Measurements from ENCODE around the gene EYS. TPM values are rescaled to one million over a fixed set of nuclear protein-coding genes. Genes with fewer than 3 reads are reported as not detected.

The EYS gene
- total RNA-seq, 4 donors from 2014 or later: under 0.01 TPM; not detected in 3

DNA sequence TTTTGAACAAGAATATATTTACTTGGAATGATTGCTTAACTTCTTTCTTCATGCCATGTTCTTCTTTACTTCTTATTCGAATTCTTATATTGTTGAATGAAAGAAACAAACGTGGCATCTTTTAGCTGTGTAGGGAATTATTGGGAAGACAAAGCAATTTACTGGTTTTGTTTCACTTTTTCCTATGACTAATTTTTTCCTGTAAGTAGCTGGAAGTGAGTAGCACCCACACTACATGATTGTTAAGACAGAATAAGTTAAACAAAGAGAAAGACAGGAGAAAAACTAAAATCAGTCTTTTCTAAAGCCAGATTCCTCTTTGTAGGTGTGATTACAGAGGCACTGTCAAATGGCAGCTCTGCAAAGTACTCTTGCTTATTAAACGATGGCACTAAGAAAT, 593.4 kb downstream of the EYS start:
- Histone ChIP-seq H3K27ac (replicated peaks in 1 of 4) (no peak overlapping the region), H3K36me3 (no peaks in the 10 kb centered on the region), H3K27me3 (no peaks in the 10 kb centered on the region), H3K9me3 (no peaks in the 10 kb centered on the region), H3K4me1 (peaks cover 0 to 5% (median 0%) of the 10 kb centered on the region in 4 donors), H3K4me3 (no peak overlapping the region)
- no peak for DNase-seq (ENCODE audit: extremely low spot score)
- 52% methylated on average over 3 of the region's 3 CpGs for WGBS
- intact Hi-C loops (cut with DNase I): no loop called here
- TF ChIP-seq POLR2AphosphoS5 (IDR thresholded peaks at IDR 0.05): no peak

DNA sequence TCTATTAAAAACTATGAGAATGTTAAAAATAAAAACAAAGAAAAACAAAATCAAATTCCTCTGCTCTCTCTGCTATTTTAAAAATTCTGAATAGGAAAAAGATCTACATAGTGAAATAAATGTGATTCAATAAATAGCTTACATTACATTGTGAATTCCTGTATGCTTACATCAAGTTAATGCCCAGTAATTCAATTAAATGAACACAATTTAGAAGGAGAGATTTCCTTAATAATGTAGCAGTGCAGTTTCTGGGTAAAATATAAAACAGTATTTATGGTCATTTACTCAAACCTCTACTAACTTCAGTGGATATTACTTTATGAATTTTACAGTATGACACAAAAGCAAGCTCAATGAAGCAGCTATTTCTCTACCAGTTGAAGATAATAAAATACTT, 594.6 kb downstream of the EYS start:
- Histone ChIP-seq H3K9me3 (no peaks in the 10 kb centered on the region), H3K27me3 (no peaks in the 10 kb centered on the region), H3K27ac (replicated peaks in 1 of 4) (no peak overlapping the region), H3K4me1 (peaks cover 0 to 5% (median 0%) of the 10 kb centered on the region in 4 donors), H3K4me3 (no peak overlapping the region), H3K36me3 (no peaks in the 10 kb centered on the region)
- intact Hi-C loops (cut with DNase I): no loop called here
- no peak for DNase-seq (ENCODE audit: extremely low spot score)
- TF ChIP-seq POLR2A (IDR thresholded peaks at IDR 0.05; ENCODE audit: low read depth) (no peak), POLR2AphosphoS5 (IDR thresholded peaks at IDR 0.05) (no peak), EP300 (IDR thresholded peaks at IDR 0.05) (no peak)
- TF ChIP-seq, protein P1, sequence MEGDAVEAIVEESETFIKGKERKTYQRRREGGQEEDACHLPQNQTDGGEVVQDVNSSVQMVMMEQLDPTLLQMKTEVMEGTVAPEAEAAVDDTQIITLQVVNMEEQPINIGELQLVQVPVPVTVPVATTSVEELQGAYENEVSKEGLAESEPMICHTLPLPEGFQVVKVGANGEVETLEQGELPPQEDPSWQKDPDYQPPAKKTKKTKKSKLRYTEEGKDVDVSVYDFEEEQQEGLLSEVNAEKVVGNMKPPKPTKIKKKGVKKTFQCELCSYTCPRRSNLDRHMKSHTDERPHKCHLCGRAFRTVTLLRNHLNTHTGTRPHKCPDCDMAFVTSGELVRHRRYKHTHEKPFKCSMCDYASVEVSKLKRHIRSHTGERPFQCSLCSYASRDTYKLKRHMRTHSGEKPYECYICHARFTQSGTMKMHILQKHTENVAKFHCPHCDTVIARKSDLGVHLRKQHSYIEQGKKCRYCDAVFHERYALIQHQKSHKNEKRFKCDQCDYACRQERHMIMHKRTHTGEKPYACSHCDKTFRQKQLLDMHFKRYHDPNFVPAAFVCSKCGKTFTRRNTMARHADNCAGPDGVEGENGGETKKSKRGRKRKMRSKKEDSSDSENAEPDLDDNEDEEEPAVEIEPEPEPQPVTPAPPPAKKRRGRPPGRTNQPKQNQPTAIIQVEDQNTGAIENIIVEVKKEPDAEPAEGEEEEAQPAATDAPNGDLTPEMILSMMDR (IDR thresholded peaks at IDR 0.05): no peak

DNA sequence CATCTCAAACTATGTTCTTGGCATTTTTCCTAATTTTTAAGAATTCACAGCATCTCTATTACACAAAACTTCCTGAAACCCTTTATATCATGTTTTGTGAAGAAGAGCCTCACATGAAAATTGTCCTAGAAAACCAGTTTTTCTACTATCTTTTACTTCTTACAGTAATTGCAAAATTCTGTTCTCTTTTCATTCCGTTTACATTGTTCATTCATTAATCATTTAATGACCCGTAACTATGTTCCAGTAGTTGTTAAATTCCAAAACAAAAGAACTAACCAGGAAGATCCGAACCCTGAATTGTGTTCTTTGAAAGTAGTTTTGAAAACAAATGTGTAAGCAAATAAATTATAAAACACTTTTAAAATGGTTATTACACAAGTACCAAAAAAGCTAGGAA, 597.0 kb downstream of the EYS start:
- Histone ChIP-seq H3K27ac (replicated peaks in 1 of 4) (no peak overlapping the region), H3K27me3 (no peaks in the 10 kb centered on the region), H3K4me3 (no peak overlapping the region), H3K4me1 (peaks cover 0 to 5% (median 0%) of the 10 kb centered on the region in 4 donors), H3K9me3 (no peaks in the 10 kb centered on the region), H3K36me3 (no peaks in the 10 kb centered on the region)
- TF ChIP-seq EP300 (IDR thresholded peaks at IDR 0.05): no peak
- no peak for TF ChIP-seq POLR2A (IDR thresholded peaks at IDR 0.05; ENCODE audit: low read depth)
- TF ChIP-seq, protein P1 (IDR thresholded peaks at IDR 0.05): no peak
- no peak for TF ChIP-seq POLR2AphosphoS5 (IDR thresholded peaks at IDR 0.05)
- DNase-seq (ENCODE audit: extremely low spot score): no peak
- intact Hi-C loops (cut with DNase I): no loop called here
- 23% methylated on average over 3 of the region's 3 CpGs for WGBS

DNA sequence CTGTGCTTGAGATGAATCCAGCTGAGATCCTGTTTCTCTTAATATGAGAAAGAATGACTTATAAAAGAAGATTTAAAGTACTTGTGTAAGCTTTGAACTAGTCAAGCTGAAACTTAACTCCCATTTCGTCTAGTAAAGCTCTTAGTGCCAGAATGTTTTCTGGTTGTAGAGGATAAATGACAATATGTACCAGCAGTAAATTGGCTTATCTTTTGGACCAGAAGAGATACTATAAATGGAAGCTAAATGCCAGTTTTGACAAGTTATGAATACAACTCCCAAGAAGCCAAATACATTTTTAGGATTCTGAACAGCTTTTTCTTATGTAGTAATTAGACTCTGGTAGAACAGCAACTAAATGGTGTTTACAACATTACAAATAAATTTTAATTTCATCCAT, 608.7 kb downstream of the EYS start:
- Histone ChIP-seq H3K9me3 (no peaks in the 10 kb centered on the region), H3K4me3 (no peak overlapping the region), H3K27ac (replicated peaks in 1 of 4) (no peak overlapping the region), H3K4me1 (no peaks in the 10 kb centered on the region), H3K27me3 (no peaks in the 10 kb centered on the region), H3K36me3 (no peaks in the 10 kb centered on the region)
- TF ChIP-seq POLR2AphosphoS5 (IDR thresholded peaks at IDR 0.05): no peak
- no peak for TF ChIP-seq POLR2A (IDR thresholded peaks at IDR 0.05; ENCODE audit: low read depth)
- TF ChIP-seq, protein P1 (IDR thresholded peaks at IDR 0.05): no peak
- TF ChIP-seq EP300 (IDR thresholded peaks at IDR 0.05): no peak
- WGBS: 56% methylated on average over 1 of the region's 1 CpG
- no peak for DNase-seq (ENCODE audit: extremely low spot score)
- intact Hi-C loops (cut with DNase I): no loop called here

DNA sequence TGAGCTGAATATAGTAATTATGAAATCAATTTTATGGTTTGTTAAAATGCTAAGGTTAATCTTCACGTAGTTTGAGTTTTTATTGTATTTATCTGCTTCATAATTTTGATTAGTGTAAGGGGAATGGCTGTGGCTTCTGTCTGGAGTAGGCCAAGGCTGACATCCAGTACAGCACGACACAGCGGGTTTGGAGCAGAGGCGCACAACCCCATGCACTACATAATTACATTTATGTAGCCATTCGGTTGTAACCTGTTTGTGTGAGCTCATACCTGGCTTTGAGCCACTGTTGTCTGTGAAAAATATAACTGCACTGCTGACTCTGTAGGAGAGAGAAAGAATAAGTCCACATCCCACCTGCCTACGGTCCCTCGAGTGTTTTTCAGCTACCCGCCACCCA, 615.5 kb downstream of the EYS start:
- DNase-seq (ENCODE audit: extremely low spot score): no peak
- Histone ChIP-seq H3K36me3 (no peaks in the 10 kb centered on the region), H3K4me3 (no peak overlapping the region), H3K27ac (replicated peaks in 1 of 4) (no peak overlapping the region), H3K9me3 (peaks cover 0 to 3% (median 0%) of the 10 kb centered on the region in 4 donors), H3K27me3 (no peaks in the 10 kb centered on the region), H3K4me1 (no peaks in the 10 kb centered on the region)
- intact Hi-C loops (cut with DNase I): no loop called here
- WGBS: 92% methylated on average over 8 of the region's 8 CpGs
- TF ChIP-seq POLR2AphosphoS5 (IDR thresholded peaks at IDR 0.05) (no peak), POLR2A (IDR thresholded peaks at IDR 0.05; ENCODE audit: low read depth) (no peak), EP300 (IDR thresholded peaks at IDR 0.05) (no peak)

DNA sequence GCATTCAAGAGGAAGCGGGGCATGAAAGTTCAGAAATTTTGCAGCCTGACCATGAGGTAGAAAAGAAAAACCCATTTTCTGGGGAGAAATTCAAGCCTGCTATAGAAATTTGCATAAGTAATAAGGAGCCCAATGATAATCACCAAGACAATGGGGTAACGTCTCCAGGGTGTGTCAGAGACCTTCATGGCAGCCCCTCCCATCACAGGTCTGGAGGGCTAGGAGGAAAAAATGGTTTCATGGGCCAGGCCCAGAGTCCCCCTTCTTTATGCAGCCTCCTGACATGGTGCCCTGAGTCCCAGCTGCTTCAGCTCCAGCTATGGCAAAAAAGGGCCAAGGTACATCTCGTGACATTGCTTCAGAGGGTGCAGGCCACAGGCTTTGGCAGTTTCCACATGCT, 618.5 kb downstream of the EYS start:
- peaks cover 0 to 3% (median 0%) of the 10 kb centered on the region in 4 donors for H3K9me3 ChIP-seq
- H3K27ac ChIP-seq (replicated peaks in 1 of 4): no peak overlapping the region
- H3K27me3 ChIP-seq: no peaks in the 10 kb centered on the region
- H3K4me3 ChIP-seq: no peak overlapping the region
- intact Hi-C loops (cut with DNase I): no loop called here
- no peaks in the 10 kb centered on the region for H3K4me1 ChIP-seq
- 93% methylated on average over 3 of the region's 3 CpGs for WGBS
- no peak for DNase-seq (ENCODE audit: extremely low spot score)
- TF ChIP-seq, protein P1 (IDR thresholded peaks at IDR 0.05): no peak
- TF ChIP-seq EP300 (IDR thresholded peaks at IDR 0.05) (no peak), POLR2A (IDR thresholded peaks at IDR 0.05; ENCODE audit: low read depth) (no peak), POLR2AphosphoS5 (IDR thresholded peaks at IDR 0.05) (no peak)
- H3K36me3 ChIP-seq: no peaks in the 10 kb centered on the region
